Vagina (tissue), 2 donors: ENCODE data around the gene PARD3.

Experiments
- CTCF ChIP-seq, 3 experiments: fragments of 450-650 bp in 2 of 3; fragments of 200-600 bp in 1 of 3; sonication (generic) in 1 of 3; IDR thresholded peaks; one replicate each; pipeline ENCODE4 v1.5.1; 2017 to 2019; ENCODE audit warnings: antibody characterized with exemption in 3 of 3, mild to moderate bottlenecking in 2 of 3, moderate library complexity in 2 of 3
- POLR2A ChIP-seq, 2 donors: fragments of 450-650 bp; IDR thresholded peaks; one replicate each; pipeline ENCODE4 v1.6.1; 2017; ENCODE audit warnings: antibody characterized with exemption in 2 of 2, mild to moderate bottlenecking in 2 of 2, moderate library complexity in 2 of 2
- POLR2AphosphoS5 ChIP-seq, 2 donors: sonication (generic); formaldehyde crosslinking; IDR thresholded peaks; one replicate each; pipeline ENCODE4 v1.9.0; 2017; ENCODE audit warnings: antibody characterized with exemption in 2 of 2, mild to moderate bottlenecking in 2 of 2, low read depth in 1 of 2; ENCODE audit not compliant: insufficient read depth in 1 of 2

DNA sequence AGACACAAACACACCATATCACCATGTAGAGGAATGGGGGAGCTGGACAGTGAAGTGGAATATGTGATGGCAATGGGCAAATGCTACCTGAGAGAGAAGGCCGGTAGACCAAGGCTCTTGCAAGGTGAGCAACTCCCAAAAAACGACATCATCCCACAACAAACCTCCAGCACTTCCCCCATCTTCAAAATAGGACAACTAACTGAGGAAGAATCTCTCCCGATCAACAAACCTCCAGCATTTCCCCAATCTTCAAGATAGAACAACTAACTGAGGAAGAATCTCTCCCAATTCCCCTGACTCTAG lies 387.2 kb downstream of the PARD3 start:
- TF ChIP-seq CTCF (IDR thresholded peaks at IDR 0.05): no peak
- no peak for TF ChIP-seq POLR2A (IDR thresholded peaks at IDR 0.05)
- no peak for TF ChIP-seq POLR2AphosphoS5 (IDR thresholded peaks at IDR 0.05; ENCODE audit: insufficient read depth in 1 of 2, low read depth in 1 of 2)
